Measurements from ENCODE around the gene UNC79. TPM values are rescaled to one million over a fixed set of nuclear protein-coding genes. Genes with fewer than 3 reads are reported as not detected.

The UNC79 gene
- total and polyA plus RNA-seq, 2 donors from 2014 or later: 0.56 to 0.79 TPM

DNA sequence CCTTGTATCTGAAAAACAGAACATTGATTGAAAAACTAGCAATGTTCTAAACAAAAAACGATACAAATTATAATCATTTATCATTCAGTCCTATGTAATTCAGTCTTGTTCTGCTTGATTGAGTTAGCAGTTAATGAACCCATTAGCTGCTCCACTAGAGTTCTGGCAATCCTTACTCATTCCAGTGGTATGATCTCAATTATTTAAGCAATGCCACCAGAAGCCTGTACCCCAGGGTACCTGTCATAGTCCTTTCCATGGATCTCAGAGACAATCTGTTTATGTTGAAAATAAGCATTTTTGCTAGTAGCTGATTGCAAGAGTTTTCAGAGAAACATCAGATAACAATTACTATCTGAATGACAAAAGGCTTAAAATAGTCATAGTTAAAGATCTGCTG lies 115.9 kb downstream of the UNC79 start:
- no peaks in the 10 kb centered on the region for H3K36me3 ChIP-seq (ENCODE audit: control insufficient read depth in 2 of 3, insufficient read depth in 3 of 3, low read length in 3 of 3)
- DNase-seq (no peak), FAIRE-seq (no peak)
- TF ChIP-seq, protein P1, sequence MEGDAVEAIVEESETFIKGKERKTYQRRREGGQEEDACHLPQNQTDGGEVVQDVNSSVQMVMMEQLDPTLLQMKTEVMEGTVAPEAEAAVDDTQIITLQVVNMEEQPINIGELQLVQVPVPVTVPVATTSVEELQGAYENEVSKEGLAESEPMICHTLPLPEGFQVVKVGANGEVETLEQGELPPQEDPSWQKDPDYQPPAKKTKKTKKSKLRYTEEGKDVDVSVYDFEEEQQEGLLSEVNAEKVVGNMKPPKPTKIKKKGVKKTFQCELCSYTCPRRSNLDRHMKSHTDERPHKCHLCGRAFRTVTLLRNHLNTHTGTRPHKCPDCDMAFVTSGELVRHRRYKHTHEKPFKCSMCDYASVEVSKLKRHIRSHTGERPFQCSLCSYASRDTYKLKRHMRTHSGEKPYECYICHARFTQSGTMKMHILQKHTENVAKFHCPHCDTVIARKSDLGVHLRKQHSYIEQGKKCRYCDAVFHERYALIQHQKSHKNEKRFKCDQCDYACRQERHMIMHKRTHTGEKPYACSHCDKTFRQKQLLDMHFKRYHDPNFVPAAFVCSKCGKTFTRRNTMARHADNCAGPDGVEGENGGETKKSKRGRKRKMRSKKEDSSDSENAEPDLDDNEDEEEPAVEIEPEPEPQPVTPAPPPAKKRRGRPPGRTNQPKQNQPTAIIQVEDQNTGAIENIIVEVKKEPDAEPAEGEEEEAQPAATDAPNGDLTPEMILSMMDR (IDR thresholded peaks at IDR 0.05; ENCODE audit: borderline replicate concordance, extremely low read depth, insufficient read depth): no peak
- H3K9me3 ChIP-seq (ENCODE audit: control insufficient read depth in 2 of 3, insufficient read depth in 1 of 3, low read length in 3 of 3): no peaks in the 10 kb centered on the region
- no peaks in the 10 kb centered on the region for H3K4me1 ChIP-seq (ENCODE audit: control insufficient read depth in 2 of 3, insufficient read depth in 2 of 3, low read depth in 1 of 3, low read length in 3 of 3)
- intact Hi-C loops (cut with DNase I): no loop called here
- H3K27me3 ChIP-seq (ENCODE audit: control insufficient read depth, insufficient read depth, low read length): no peaks in the 10 kb centered on the region
- H3K9ac ChIP-seq (ENCODE audit: low read length in 3 of 3): no peak overlapping the region
- no peak overlapping the region for H3K27ac ChIP-seq (ENCODE audit: low read depth in 2 of 2, low read length in 2 of 2)
- H3K4me3 ChIP-seq (ENCODE audit: low read length in 3 of 3): no peak overlapping the region

DNA sequence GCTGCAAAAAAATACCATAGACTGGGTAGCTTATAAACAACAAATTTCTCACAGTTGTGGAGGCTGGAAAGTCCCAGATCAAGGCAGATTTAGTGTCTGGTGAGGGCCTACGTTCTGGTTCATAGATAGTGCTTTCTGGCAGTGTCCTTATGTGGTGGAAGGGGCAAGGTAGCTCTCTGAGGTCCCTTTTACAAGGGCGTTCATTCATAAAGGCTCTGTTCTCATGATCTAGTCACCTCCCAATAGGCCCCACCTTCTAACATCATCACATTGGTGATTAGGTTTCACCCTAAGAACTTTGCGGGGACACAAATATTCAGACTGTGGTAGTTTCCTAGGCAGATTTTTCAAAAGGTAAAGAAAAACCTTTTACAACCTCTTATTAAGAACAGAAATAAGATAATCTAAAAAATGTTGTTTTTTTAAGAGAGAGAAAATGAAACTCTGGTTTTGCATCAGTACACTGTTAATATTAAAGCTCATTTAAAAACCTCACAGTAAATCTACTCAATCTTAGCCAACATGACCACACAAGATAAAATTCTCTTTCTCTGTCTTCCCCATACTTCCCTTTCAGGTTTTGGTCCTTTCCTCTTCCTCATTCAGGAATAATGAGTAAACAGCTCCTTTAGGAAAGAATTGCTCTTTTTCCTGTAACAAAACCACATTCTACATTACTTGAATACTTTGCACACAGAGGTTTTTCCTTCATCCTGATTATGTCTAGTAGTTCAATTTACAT lies 117.5 kb downstream of the UNC79 start:
- Histone ChIP-seq H3K9ac (ENCODE audit: low read length in 3 of 3) (no peak overlapping the region), H3K4me3 (ENCODE audit: low read length in 3 of 3) (no peak overlapping the region), H3K27me3 (ENCODE audit: control insufficient read depth, insufficient read depth, low read length) (no peaks in the 10 kb centered on the region), H3K4me1 (ENCODE audit: control insufficient read depth in 2 of 3, insufficient read depth in 2 of 3, low read depth in 1 of 3, low read length in 3 of 3) (no peaks in the 10 kb centered on the region), H3K36me3 (ENCODE audit: control insufficient read depth in 2 of 3, insufficient read depth in 3 of 3, low read length in 3 of 3) (no peaks in the 10 kb centered on the region), H3K27ac (ENCODE audit: low read depth in 2 of 2, low read length in 2 of 2) (peak overlapping the region in 1 of 2 donors; percentile 41), H3K9me3 (ENCODE audit: control insufficient read depth in 2 of 3, insufficient read depth in 1 of 3, low read length in 3 of 3) (no peaks in the 10 kb centered on the region)
- intact Hi-C loops (cut with DNase I): no loop called here
- TF ChIP-seq, protein P1 (IDR thresholded peaks at IDR 0.05; ENCODE audit: borderline replicate concordance, extremely low read depth, insufficient read depth): no peak
- no peak for FAIRE-seq
- DNase-seq: no peak

- H3K9me3 ChIP-seq (ENCODE audit: control insufficient read depth in 2 of 3, insufficient read depth in 1 of 3, low read length in 3 of 3): no peaks in the 10 kb centered on the region
- no peaks in the 10 kb centered on the region for H3K36me3 ChIP-seq (ENCODE audit: control insufficient read depth in 2 of 3, insufficient read depth in 3 of 3, low read length in 3 of 3)
- H3K27me3 ChIP-seq (ENCODE audit: control insufficient read depth, insufficient read depth, low read length): no peaks in the 10 kb centered on the region
- FAIRE-seq: no peak
- no peak overlapping the region for H3K27ac ChIP-seq (ENCODE audit: low read depth in 2 of 2, low read length in 2 of 2)
- H3K9ac ChIP-seq (ENCODE audit: low read length in 3 of 3): no peak overlapping the region
- intact Hi-C loops (cut with DNase I): no loop called here
- DNase-seq: peak in 2 of 5 donors; percentile 37 to 44
- TF ChIP-seq, protein P1 (IDR thresholded peaks at IDR 0.05; ENCODE audit: borderline replicate concordance, extremely low read depth, insufficient read depth): no peak
- no peak overlapping the region for H3K4me3 ChIP-seq (ENCODE audit: low read length in 3 of 3)
- H3K4me1 ChIP-seq (ENCODE audit: control insufficient read depth in 2 of 3, insufficient read depth in 2 of 3, low read depth in 1 of 3, low read length in 3 of 3): no peaks in the 10 kb centered on the region
Measured at GRCh38 chr14:93549595-93549994, 118.9 kb downstream of the UNC79 start.
